Tibial nerve (tissue), 4 donors: Measurements from ENCODE around the gene ZC3H13.

Source experiments
- EP300 ChIP-seq, 2 donors: sonication (generic); formaldehyde crosslinking; IDR thresholded peaks; one replicate each; pipeline ENCODE4 v1.6.1; 2017; ENCODE audit warnings: antibody characterized with exemption in 2 of 2, mild to moderate bottlenecking in 1 of 2
- TF ChIP-seq, protein P1 (sequence below), 5 experiments: fragments of 200-600 bp in 3 of 5; fragments of 450-650 bp in 2 of 5; sonication (generic) in 3 of 5; IDR thresholded peaks; one replicate each; pipeline ENCODE4 v1.5.1; 2016 to 2019; ENCODE audit warnings: antibody characterized with exemption in 5 of 5, mild to moderate bottlenecking in 3 of 5, moderate library complexity in 2 of 5

DNA sequence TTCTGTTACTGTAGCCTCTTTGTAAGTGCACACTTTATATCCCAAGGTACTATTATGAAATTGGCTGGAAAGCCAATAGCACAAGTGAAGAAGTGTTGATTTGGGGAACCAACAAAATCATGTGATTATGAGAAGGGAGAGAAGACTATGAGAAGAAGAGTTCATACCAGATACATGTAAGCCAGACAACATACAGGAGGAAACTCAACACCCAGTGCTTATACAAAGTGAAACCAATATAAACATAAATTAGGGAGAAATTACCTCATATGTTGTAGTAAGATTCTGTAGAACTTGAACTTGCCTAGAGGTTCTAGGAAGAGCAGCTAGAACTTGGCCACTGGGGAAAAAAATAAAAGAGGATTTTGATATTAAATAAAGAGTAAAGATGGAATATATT lies 34.9 kb upstream of the ZC3H13 start:
- TF ChIP-seq, protein P1, sequence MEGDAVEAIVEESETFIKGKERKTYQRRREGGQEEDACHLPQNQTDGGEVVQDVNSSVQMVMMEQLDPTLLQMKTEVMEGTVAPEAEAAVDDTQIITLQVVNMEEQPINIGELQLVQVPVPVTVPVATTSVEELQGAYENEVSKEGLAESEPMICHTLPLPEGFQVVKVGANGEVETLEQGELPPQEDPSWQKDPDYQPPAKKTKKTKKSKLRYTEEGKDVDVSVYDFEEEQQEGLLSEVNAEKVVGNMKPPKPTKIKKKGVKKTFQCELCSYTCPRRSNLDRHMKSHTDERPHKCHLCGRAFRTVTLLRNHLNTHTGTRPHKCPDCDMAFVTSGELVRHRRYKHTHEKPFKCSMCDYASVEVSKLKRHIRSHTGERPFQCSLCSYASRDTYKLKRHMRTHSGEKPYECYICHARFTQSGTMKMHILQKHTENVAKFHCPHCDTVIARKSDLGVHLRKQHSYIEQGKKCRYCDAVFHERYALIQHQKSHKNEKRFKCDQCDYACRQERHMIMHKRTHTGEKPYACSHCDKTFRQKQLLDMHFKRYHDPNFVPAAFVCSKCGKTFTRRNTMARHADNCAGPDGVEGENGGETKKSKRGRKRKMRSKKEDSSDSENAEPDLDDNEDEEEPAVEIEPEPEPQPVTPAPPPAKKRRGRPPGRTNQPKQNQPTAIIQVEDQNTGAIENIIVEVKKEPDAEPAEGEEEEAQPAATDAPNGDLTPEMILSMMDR (IDR thresholded peaks at IDR 0.05) = no peak
- no peak for TF ChIP-seq EP300 (IDR thresholded peaks at IDR 0.05)
